ENCODE measurements around the gene MRPL53.

Gene MRPL53

GRCh38 chr2:74425523-74425922 is 47.0 kb downstream of the MRPL53 start:
- Histone ChIP-seq H4K20me1 (ENCODE audit: low read depth, low read length) (no peaks in the 10 kb centered on the region), H2AFZ (ENCODE audit: low read depth, low read length, severe bottlenecking) (no peak overlapping the region), H3F3A (ENCODE audit: insufficient read depth) (no peaks in the 10 kb centered on the region), H3K27me3 (ENCODE audit: low read length) (no peaks in the 10 kb centered on the region), H3K36me3 (ENCODE audit: low read length) (no peaks in the 10 kb centered on the region), H3K4me2 (ENCODE audit: low read depth, low read length, poor library complexity, severe bottlenecking) (no peak overlapping the region), H3K27ac (ENCODE audit: low read depth, low read length) (no peak overlapping the region), H3K9me2 (replicated peaks; ENCODE audit: insufficient read depth, low read length) (no peaks in the 10 kb centered on the region), H3K79me2 (ENCODE audit: insufficient read depth, low read length) (no peaks in the 10 kb centered on the region), H3K9me3 (ENCODE audit: insufficient read depth, low read length) (no peaks in the 10 kb centered on the region), H3K4me3 (ENCODE audit: insufficient read depth, low read length, poor library complexity, severe bottlenecking) (no peak overlapping the region), H3K9ac (ENCODE audit: low read length) (no peak overlapping the region)
- TF ChIP-seq CTCF (IDR thresholded peaks at IDR 0.05; ENCODE audit: insufficient read depth, low read length, poor library complexity, severe bottlenecking), result no peak
- TF ChIP-seq EZH2phosphoT487 (conservative IDR thresholded peaks at IDR 0.05; ENCODE audit: low read length), result no peak

GRCh38 chr2:74424995-74425406 is 47.5 kb downstream of the MRPL53 start:
- no peaks in the 10 kb centered on the region for H4K20me1 ChIP-seq (ENCODE audit: low read depth, low read length)
- no peak overlapping the region for H3K4me3 ChIP-seq (ENCODE audit: insufficient read depth, low read length, poor library complexity, severe bottlenecking)
- TF ChIP-seq CTCF (IDR thresholded peaks at IDR 0.05; ENCODE audit: insufficient read depth, low read length, poor library complexity, severe bottlenecking) (no peak), EZH2phosphoT487 (conservative IDR thresholded peaks at IDR 0.05; ENCODE audit: low read length) (no peak)
- no peaks in the 10 kb centered on the region for H3K9me2 ChIP-seq (replicated peaks; ENCODE audit: insufficient read depth, low read length)
- no peaks in the 10 kb centered on the region for H3F3A ChIP-seq (ENCODE audit: insufficient read depth)
- no peaks in the 10 kb centered on the region for H3K36me3 ChIP-seq (ENCODE audit: low read length)
- no peaks in the 10 kb centered on the region for H3K79me2 ChIP-seq (ENCODE audit: insufficient read depth, low read length)
- H3K27ac ChIP-seq (ENCODE audit: low read depth, low read length), result no peak overlapping the region
- H3K4me2 ChIP-seq (ENCODE audit: low read depth, low read length, poor library complexity, severe bottlenecking), result no peak overlapping the region
- no peak overlapping the region for H3K9ac ChIP-seq (ENCODE audit: low read length)
- H2AFZ ChIP-seq (ENCODE audit: low read depth, low read length, severe bottlenecking), result no peak overlapping the region
- no peaks in the 10 kb centered on the region for H3K9me3 ChIP-seq (ENCODE audit: insufficient read depth, low read length)
- H3K27me3 ChIP-seq (ENCODE audit: low read length), result no peaks in the 10 kb centered on the region

GRCh38 chr2:74424139-74424992 is 48.1 kb downstream of the MRPL53 start:
- Histone ChIP-seq H3K9ac (ENCODE audit: low read length) (no peak overlapping the region), H3K9me3 (ENCODE audit: insufficient read depth, low read length) (no peaks in the 10 kb centered on the region), H3K27ac (ENCODE audit: low read depth, low read length) (no peak overlapping the region), H3K9me2 (replicated peaks; ENCODE audit: insufficient read depth, low read length) (no peaks in the 10 kb centered on the region), H3F3A (ENCODE audit: insufficient read depth) (no peaks in the 10 kb centered on the region; the same call in 1 of the 2 replicates), H4K20me1 (ENCODE audit: low read depth, low read length) (no peaks in the 10 kb centered on the region), H3K36me3 (ENCODE audit: low read length) (no peaks in the 10 kb centered on the region), H3K79me2 (ENCODE audit: insufficient read depth, low read length) (no peaks in the 10 kb centered on the region), H2AFZ (ENCODE audit: low read depth, low read length, severe bottlenecking) (no peak overlapping the region), H3K27me3 (ENCODE audit: low read length) (no peaks in the 10 kb centered on the region), H3K4me2 (ENCODE audit: low read depth, low read length, poor library complexity, severe bottlenecking) (no peak overlapping the region), H3K4me3 (ENCODE audit: insufficient read depth, low read length, poor library complexity, severe bottlenecking) (no peak overlapping the region)
- TF ChIP-seq CTCF (IDR thresholded peaks at IDR 0.05; ENCODE audit: insufficient read depth, low read length, poor library complexity, severe bottlenecking) (no peak), EZH2phosphoT487 (conservative IDR thresholded peaks at IDR 0.05; ENCODE audit: low read length) (no peak)

All from SU-DHL-6 (cell line).